HG03575 (cell line): ENCODE measurements around the gene HSD17B12.
"Not testable (repeated sequence)": the region's sequence is repeated elsewhere in the genome, so short reads cannot be mapped to it uniquely, and the experiment has no call there.

Experiments used
- ATAC-seq: cut with Tn5 transposase; IDR thresholded peaks from one replicate; pipeline ENCODE4 v1.9.1; 2021; ENCODE audit not compliant: unreplicated experiment, insufficient number of reproducible peaks, low FRiP score; ENCODE audit errors: extremely low read depth

Gene HSD17B12

DNA sequence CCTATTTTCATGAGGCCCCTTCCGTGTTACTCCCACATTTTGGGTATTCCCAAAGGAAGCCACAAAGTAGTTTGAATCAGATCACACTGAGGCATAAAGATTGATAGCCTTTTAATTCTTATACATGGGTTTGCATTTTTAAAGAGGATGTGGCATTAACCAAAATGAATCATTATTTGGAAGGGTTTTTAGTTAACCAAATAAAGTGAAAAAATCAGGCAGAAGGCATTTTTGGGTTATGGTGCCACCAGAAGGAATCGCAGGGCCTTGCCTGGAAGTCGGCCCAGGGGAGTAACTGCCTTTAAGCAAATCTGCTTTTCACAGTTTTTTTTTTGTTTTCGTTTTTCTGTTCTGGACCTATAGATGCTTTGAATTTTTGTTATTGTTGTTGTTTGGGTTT lies 55.4 kb downstream of the HSD17B12 start:
- no peak for ATAC-seq

GRCh38 chr11:43736502-43737200 lies 56.1 kb downstream of the HSD17B12 start:
- ATAC-seq, result no peak

GRCh38 chr11:43737201-43737590 lies 56.7 kb downstream of the HSD17B12 start:
- ATAC-seq, result no peak

GRCh38 chr11:43738600-43739409 lies 58.3 kb downstream of the HSD17B12 start:
- ATAC-seq, result no peak

- no peak for ATAC-seq
Measured at GRCh38 chr11:43746670-43747069, 66.1 kb downstream of the HSD17B12 start.

DNA sequence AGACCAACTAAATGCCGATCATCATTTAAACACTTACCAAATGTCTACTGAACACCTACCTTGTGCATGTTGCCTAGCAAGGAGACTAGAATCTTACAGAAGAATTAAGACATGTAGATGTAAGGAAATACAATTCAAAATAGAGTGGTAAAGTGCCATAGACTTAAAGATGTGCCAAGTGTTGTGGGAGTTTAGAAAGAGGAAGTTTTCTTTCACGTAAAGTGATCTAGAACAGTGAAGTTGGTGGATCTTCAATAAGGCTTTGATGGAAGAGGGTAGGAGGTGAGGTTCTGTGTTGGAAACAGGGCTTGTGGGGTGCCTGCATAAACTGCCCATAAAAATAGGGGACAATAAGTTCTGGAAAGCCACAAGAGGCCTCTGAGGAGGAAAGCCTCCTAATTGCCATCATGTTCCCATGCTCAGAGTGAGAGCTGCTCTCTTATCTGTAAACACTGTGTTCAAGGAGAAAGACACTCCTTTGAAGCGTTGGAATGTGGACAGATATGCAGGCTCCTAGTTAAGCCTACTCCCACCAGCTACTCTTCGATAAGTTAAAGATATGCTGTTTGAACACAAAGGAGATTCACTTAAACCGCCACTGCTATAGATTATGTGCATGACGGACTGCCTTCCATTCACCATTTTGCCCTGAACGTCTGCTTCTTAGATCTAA lies 66.7 kb downstream of the HSD17B12 start:
- ATAC-seq, result no peak

DNA sequence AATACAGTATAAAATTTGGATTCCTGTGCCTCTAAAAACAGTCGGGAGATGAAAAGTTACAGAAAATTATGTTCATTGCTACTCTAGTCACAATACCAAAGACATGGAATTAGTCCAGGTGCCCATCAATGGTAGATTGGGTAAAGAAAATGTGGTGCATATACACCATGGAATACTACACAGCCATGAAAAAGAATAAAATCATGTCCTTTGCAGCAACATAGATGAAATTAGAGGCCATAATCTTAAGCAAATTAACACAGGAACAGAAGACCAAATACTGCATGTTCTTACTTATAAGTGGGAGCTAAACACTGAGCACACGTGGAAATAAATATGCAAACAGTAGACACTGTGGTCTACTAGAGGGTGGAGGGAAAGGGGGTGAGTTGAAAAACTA lies 67.6 kb downstream of the HSD17B12 start:
- no peak for ATAC-seq

DNA sequence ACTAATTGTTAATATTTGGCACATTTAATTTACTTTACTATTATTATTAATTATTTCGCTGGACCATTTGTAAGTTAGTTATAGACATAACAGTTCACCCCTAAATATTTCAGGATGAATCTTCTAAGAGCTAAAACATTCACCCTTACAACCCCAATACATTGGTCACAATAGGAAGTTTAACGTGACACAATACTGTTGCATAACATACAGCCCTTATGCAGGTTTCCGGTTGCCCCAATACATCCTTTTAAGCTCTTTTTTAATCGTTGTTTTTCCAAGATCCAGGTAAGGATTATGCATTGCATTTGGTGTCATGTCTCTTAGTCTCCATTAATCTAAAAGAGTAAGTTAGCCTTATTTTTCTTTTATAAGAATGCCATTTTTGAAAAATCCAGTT lies 71.2 kb downstream of the HSD17B12 start:
- ATAC-seq, result no peak

DNA sequence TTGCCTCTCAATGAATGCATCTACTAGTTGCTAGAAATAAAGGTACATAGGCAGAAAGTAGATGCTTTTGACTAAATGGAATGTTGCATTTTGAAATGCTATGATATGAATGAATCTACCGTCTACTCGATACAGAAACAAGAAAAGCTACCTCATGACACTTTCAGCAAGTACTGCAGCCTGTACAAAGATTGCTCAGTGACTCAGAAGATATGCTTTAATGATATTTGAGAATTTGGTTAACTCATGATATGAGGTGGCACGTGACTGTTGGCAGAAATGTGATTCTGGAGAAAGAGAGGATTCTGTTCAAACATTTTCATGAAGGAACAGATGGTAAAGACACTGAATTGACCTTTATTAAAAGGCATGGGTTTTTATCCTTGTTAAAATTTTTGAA lies 76.0 kb downstream of the HSD17B12 start:
- no peak for ATAC-seq

DNA sequence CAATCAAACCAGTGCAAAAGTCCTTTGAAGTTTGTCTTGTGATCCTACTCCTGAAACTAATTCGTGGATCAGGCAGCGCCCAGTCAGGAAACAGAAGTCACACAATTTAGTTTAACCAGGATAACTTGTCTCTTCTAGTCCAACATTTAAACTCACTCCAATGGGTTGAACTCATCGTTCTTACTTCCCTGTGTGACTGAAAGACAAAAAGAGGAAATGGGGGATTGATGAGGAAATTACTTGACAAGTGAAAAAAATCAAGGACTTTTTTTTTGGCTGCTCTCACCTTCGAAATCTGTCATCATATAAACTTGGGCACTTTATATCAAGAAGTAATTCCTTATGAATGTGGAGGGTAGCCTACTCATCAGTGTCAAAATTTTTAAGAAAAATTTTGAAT lies 78.4 kb downstream of the HSD17B12 start:
- no peak for ATAC-seq

DNA sequence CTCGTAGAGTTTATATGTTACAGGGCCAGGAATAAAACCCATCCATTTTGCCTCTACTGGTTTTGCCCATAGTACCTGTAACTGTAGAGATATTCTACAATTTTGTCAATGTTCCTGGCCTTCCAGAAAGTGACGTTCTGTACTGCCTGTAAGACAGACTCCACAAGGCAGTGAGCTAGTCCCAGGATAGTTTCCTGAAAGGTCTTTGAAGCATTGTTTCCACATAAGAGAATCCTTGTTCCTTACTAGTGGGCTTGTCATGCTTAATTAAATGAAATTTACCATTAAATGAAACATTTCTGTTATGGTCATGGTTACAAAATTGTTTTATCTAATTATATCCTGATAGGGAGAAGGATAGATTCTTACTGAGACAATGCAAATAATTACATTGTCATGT lies 80.4 kb downstream of the HSD17B12 start:
- ATAC-seq, result no peak

DNA sequence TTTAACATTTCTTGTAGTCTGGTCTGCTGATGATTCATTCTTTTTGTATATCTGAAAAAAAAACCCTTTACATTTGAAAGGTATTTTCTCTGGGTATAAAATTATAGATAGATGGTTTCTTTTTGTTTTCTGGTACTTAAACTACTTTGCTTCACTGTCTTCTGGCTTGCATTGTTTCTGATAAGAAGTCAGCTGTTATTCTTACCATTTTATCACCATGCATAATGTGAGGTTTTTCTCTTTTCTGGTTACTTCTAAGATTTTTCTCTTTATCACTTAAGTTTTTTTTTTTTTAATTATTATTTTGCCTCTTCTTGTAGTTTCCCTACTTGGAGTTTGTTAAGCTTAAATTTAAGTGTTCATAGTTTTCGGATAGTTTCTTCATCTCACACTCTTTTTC lies 84.7 kb downstream of the HSD17B12 start:
- no peak for ATAC-seq

DNA sequence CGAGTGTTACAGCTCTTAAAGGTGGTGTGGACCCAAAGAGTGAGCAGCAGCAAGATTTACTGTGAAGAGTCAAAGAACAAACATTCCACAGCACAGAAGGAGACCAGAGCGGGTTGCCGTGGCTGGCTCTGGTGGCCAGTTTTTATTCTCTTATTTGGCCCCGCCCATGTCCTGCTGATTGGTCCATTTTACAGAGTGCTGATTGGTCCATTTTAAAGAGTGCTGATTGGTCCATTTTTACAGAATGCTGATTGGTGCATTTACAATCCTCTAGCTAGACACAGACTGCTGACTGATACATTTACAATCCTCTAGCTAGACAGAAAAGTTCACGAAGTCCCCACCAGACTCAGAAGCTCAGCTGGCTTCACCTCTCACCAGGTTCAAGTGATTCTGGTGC lies 88.1 kb downstream of the HSD17B12 start:
- not testable (repeated sequence) for ATAC-seq

GRCh38 chr11:43770173-43770572 lies 89.6 kb downstream of the HSD17B12 start:
- ATAC-seq, result no peak

DNA sequence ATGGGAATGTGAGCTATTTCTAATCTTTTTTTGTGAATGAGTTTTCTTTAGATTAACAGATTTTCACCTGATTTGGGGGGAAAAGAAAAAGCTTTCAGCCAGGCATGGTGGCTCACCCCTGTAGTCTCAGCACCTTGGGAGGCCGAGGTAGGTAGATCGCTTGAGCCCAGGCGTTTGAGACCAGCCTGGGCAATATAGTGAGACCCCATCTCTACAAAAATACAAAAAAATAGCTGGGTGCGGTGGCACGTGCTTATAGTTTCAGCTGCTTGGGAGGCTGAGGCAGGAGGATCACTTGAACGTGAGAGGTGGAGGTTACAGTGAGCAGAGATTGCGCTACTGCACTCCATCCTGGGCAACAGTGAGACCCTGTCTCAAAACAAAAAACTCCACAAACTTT lies 92.2 kb downstream of the HSD17B12 start:
- no peak for ATAC-seq

DNA sequence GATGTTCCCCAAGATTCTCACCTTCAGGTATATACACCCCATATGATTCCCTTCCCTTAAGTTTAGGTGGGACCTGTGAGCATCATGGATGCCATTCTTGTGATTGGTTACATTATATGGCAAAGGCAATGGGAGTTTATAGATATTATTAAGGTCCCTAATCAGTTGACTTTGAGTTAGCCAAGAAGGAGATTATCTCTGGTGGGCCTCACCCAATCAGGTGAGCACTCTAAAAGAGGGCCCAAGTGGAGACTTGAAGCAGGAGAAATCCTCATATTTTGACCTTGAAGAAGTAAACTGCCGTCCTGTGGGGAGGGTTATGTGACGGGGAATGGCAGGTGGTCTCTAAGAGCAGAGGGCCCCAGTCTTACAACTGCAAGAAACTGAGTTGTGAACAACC lies 94.2 kb downstream of the HSD17B12 start:
- ATAC-seq, result no peak

GRCh38 chr11:43779306-43779705 lies 98.8 kb downstream of the HSD17B12 start:
- ATAC-seq, result no peak

DNA sequence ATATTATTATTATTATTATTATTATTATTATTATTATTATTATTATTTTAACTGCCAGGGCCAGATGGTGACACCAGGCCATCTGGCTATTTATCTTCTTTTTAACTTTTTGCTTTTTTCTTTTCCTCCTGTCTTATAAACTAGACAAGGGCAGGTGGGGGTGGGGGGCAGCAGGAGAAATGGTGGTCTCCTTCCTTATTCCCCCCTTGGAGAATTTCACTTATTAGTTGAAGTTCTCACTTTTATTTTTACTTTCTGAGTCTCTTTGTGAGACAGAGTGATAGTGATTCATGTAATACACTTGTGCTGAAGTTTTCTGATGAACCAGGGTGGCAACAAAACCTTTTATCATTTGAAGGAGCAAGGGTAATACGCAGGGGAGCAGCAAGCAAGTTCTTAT lies 103.8 kb downstream of the HSD17B12 start:
- ATAC-seq, result no peak

DNA sequence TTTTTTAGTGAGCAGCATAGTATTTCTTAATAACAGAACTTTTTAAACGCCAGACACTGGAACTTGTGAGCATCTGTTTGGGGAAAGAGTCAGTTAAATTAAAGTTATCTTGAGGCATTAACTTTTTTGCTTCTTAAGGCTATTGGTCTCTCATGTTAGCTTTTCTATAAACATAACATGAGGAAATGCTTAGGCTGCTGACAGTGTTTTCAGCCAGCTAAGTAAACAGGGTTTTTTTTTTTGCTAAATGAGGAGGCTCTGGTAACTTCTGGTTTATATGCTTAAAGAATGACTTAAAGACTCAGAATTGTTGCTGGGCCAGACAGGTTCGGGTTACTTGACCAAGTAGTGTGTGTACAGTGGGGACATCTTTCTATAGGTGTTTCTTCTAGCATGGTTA lies 104.3 kb downstream of the HSD17B12 start:
- ATAC-seq, result no peak

GRCh38 chr11:43785318-43785717 lies 104.8 kb downstream of the HSD17B12 start:
- no peak for ATAC-seq
